Measurements from ENCODE around the gene FOXA1.

- no peak for TF ChIP-seq EP300 (IDR thresholded peaks at IDR 0.05)
- TF ChIP-seq, protein P1, sequence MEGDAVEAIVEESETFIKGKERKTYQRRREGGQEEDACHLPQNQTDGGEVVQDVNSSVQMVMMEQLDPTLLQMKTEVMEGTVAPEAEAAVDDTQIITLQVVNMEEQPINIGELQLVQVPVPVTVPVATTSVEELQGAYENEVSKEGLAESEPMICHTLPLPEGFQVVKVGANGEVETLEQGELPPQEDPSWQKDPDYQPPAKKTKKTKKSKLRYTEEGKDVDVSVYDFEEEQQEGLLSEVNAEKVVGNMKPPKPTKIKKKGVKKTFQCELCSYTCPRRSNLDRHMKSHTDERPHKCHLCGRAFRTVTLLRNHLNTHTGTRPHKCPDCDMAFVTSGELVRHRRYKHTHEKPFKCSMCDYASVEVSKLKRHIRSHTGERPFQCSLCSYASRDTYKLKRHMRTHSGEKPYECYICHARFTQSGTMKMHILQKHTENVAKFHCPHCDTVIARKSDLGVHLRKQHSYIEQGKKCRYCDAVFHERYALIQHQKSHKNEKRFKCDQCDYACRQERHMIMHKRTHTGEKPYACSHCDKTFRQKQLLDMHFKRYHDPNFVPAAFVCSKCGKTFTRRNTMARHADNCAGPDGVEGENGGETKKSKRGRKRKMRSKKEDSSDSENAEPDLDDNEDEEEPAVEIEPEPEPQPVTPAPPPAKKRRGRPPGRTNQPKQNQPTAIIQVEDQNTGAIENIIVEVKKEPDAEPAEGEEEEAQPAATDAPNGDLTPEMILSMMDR (IDR thresholded peaks at IDR 0.05): no peak
Measured at GRCh38 chr14:37637341-37637740, 42.3 kb upstream of the FOXA1 start.
